A673 (cell line): Measurements from ENCODE around the gene CALN1. TPM values are rescaled to one million over a fixed set of nuclear protein-coding genes. Genes with fewer than 3 reads are reported as not detected.

Source experiments
- BruUV-seq: library from RNA; stranded (reverse); fragments of 400-500 nt; replicated peaks from 2 replicates; lab custom pipeline; 2021; lab: Mats Ljungman, UMichigan
- CTCF ChIA-PET: fragments of 300-600 bp; sonication (Branson Sonifier 250); formaldehyde crosslinking; loops from one replicate; lab custom pipeline; 2022; ENCODE audit warnings: antibody characterized with exemption; lab: Charles Lee
- POLR2A ChIA-PET: fragments of 300-600 bp; sonication (Branson Sonifier 250); formaldehyde crosslinking; loops from one replicate; lab custom pipeline; 2022; ENCODE audit warnings: antibody characterized with exemption; ENCODE audit not compliant: low non-redundant PET; lab: Charles Lee
- DNase-seq: peaks from one replicate; pipeline ENCODE4 v3.0.0-alpha.2; 2015; ENCODE audit warnings: low spot score
- H3K27ac ChIP-seq: fragments of 200-600 bp; sonication (generic); 2 replicates; pipeline ENCODE4 v1.5.1; 2016; ENCODE audit warnings: mixed run types, low read depth, mild to moderate bottlenecking, mixed read lengths, antibody characterized with exemption, low read length; ENCODE audit not compliant: poor library complexity, severe bottlenecking
- H3K27me3 ChIP-seq: fragments of 200-600 bp; sonication (generic); replicated peaks from 2 replicates; pipeline ENCODE4 v1.6.1; 2017; ENCODE audit warnings: mixed run types, low read depth, mild to moderate bottlenecking, mixed read lengths, antibody characterized with exemption, low read length; ENCODE audit not compliant: insufficient read depth, poor library complexity
- H3K36me3 ChIP-seq: fragments of 200-600 bp; sonication (generic); 2 replicates; pipeline ENCODE4 v1.6.1; 2016; ENCODE audit warnings: mixed run types, mild to moderate bottlenecking, mixed read lengths, antibody characterized with exemption, low read length; ENCODE audit not compliant: insufficient read depth, poor library complexity, severe bottlenecking
- H3K4me1 ChIP-seq: fragments of 200-600 bp; sonication (generic); 2 replicates; pipeline ENCODE4 v1.6.1; 2017; ENCODE audit warnings: mixed run types, mild to moderate bottlenecking, mixed read lengths, antibody characterized with exemption, low read length; ENCODE audit not compliant: insufficient read depth, poor library complexity, severe bottlenecking
- H3K4me3 ChIP-seq: fragments of 200-600 bp; sonication (generic); 2 replicates; pipeline ENCODE4 v1.5.1; 2016; ENCODE audit warnings: low read depth, mixed run types, mild to moderate bottlenecking, mixed read lengths, low read length; ENCODE audit not compliant: poor library complexity, severe bottlenecking
- H3K9me3 ChIP-seq: fragments of 200-600 bp; sonication (generic); 2 replicates; pipeline ENCODE4 v1.6.1; 2016; ENCODE audit warnings: mixed run types, low read depth, mild to moderate bottlenecking, mixed read lengths, antibody characterized with exemption, low read length; ENCODE audit not compliant: poor library complexity, severe bottlenecking
- EZH2 ChIP-seq: fragments of 200-600 bp; sonication (generic); IDR thresholded peaks from 2 replicates; pipeline ENCODE4 v1.6.1; 2017; ENCODE audit warnings: borderline replicate concordance, low read depth, mild to moderate bottlenecking, mixed read lengths, antibody characterized with exemption, low read length; ENCODE audit not compliant: poor library complexity, severe bottlenecking
- intact Hi-C: fragments of 100-400 bp; cut with micrococcal nuclease; formaldehyde crosslinking; loops from one replicate; pipeline ENCODE4 v1.10.0; 2022; ENCODE audit not compliant: unreplicated experiment
- total RNA-seq: library from RNA; stranded (reverse); gene quantifications from 2 replicates; pipeline ENCODE4 v1.2.3, GENCODE V29; 2021
- TF ChIP-seq, protein P1 (sequence below): fragments of 300-800, 200-600 bp; sonication (generic); conservative IDR thresholded peaks from 2 replicates; pipeline ENCODE4 v1.5.1; 2017; ENCODE audit warnings: low read depth, mild to moderate bottlenecking, antibody characterized with exemption, low read length, moderate library complexity, mixed read lengths

CALN1 gene
- total RNA-seq, 1 experiment from 2014 or later: not detected

DNA sequence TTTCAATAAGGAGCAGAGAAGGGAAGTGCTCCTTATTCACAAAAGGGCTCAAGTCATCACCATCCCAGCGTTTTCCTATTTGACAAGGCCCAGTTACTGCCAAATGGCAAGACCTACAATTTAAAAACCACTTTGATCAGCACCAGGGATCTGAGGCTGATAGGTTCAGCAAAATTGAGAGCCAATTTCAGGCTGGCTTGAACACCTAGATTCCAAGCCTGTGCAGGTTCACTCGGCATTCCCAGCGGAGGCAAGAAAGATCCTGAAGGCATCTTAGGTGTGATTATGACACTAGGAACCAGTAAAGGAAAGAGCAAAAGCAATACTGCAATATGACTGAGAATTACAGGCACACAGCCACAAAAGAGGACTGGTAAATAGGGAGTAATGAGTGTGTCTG lies 441.4 kb downstream of the CALN1 start:
- ChIA-PET CTCF (no interaction called here), POLR2A (no interaction called here)
- Histone ChIP-seq H3K9me3 (peaks cover 16% of the 10 kb centered on the region), H3K36me3 (no peaks in the 10 kb centered on the region), H3K27ac (no peak overlapping the region), H3K27me3 (no peaks in the 10 kb centered on the region), H3K4me1 (no peaks in the 10 kb centered on the region), H3K4me3 (no peak overlapping the region)
- BruUV-seq: no TSS peak
- intact Hi-C loops: no loop called here
- no peak for DNase-seq
- TF ChIP-seq EZH2: no peak

DNA sequence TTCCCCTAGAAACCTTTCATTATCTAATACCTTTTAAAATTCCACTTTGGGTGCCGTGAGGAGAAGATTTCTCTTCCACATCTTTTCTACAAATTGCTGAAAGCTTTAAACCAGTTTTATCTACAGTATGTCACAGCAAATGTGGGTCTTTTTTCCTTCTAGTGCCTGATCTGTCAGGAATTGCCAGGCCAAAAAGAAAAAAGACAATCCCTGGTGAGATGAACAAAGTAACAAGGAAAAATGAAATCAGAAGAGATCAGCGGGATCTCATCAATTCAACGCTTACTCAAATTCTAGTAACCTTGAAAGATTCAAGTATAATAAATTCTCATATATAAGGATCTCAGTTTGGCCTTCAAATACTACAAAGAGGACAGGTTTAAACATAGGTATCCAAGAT lies 449.5 kb downstream of the CALN1 start:
- intact Hi-C loops: no loop called here
- Histone ChIP-seq H3K27ac (no peak overlapping the region), H3K36me3 (no peaks in the 10 kb centered on the region), H3K27me3 (no peaks in the 10 kb centered on the region), H3K4me3 (no peak overlapping the region), H3K9me3 (peaks cover 12% of the 10 kb centered on the region), H3K4me1 (no peaks in the 10 kb centered on the region)
- no TSS peak for BruUV-seq
- no peak for DNase-seq
- ChIA-PET CTCF (interaction anchor here (0.6 kb wide), 1 partner anchor 222 kb away, joined by 4 read pairs; no protein-coding TSS in a partner anchor), POLR2A (interaction anchor here (0.7 kb wide), 1 partner anchor 341 kb away, joined by 3 read pairs; no protein-coding TSS in a partner anchor)
- no peak for TF ChIP-seq EZH2
- TF ChIP-seq, protein P1, sequence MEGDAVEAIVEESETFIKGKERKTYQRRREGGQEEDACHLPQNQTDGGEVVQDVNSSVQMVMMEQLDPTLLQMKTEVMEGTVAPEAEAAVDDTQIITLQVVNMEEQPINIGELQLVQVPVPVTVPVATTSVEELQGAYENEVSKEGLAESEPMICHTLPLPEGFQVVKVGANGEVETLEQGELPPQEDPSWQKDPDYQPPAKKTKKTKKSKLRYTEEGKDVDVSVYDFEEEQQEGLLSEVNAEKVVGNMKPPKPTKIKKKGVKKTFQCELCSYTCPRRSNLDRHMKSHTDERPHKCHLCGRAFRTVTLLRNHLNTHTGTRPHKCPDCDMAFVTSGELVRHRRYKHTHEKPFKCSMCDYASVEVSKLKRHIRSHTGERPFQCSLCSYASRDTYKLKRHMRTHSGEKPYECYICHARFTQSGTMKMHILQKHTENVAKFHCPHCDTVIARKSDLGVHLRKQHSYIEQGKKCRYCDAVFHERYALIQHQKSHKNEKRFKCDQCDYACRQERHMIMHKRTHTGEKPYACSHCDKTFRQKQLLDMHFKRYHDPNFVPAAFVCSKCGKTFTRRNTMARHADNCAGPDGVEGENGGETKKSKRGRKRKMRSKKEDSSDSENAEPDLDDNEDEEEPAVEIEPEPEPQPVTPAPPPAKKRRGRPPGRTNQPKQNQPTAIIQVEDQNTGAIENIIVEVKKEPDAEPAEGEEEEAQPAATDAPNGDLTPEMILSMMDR: no peak

DNA sequence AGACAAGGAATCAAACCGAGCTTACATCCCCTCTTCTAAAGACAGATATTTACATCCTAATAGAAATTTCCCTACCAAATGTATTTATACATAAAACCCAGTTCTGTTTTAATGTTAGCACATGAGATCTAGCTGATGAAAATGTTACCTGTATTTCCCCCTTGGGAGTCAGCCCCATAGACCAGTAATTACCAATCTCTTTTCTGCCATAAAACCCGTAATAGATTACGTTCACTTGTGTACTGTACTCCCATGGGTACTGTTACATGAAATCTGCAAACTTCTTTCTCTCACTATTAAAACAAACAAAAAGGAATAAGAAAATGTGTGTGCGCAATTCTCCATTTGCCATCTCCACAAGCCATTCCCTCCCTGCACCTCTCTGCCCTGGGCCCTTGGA lies 450.9 kb downstream of the CALN1 start:
- no peak overlapping the region for H3K27ac ChIP-seq
- no peak overlapping the region for H3K4me3 ChIP-seq
- POLR2A ChIA-PET: no interaction called here
- no peak for DNase-seq
- H3K4me1 ChIP-seq: no peaks in the 10 kb centered on the region
- no peaks in the 10 kb centered on the region for H3K36me3 ChIP-seq
- TF ChIP-seq EZH2: no peak
- TF ChIP-seq, protein P1: no peak
- CTCF ChIA-PET: no interaction called here
- BruUV-seq: no TSS peak
- intact Hi-C loops: no loop called here
- H3K27me3 ChIP-seq: no peaks in the 10 kb centered on the region
- H3K9me3 ChIP-seq: peaks cover 12% of the 10 kb centered on the region

DNA sequence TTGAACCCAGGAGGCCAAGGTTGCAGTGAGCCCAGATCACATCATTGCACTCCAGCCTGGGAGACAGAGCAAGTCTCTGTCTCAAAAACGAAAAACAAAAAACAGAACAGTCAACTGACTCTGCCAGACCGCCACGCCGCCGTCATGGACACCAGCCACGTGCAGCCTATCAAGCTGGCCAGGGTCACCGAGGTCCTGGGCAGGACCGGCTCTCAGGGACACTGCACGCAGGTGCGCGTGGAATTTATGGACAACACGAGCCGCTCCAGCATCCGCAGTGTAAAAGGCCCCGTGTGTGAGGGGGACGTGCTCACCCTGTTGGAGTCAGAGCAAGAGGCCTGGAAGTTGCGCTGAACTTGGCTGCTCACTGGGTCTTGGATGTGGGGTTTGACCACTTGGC lies 470.0 kb downstream of the CALN1 start:
- Histone ChIP-seq H3K9me3 (peaks cover 11% of the 10 kb centered on the region), H3K36me3 (no peaks in the 10 kb centered on the region), H3K27ac (no peak overlapping the region), H3K4me3 (no peak overlapping the region), H3K27me3 (no peaks in the 10 kb centered on the region), H3K4me1 (no peaks in the 10 kb centered on the region)
- BruUV-seq: no TSS peak
- TF ChIP-seq, protein P1: no peak
- TF ChIP-seq EZH2: no peak
- POLR2A ChIA-PET: no interaction called here
- CTCF ChIA-PET: no interaction called here
- intact Hi-C loops: no loop called here
- DNase-seq: no peak
